Measurements from ENCODE around the gene PBX1. TPM values are rescaled to one million over a fixed set of nuclear protein-coding genes. Genes with fewer than 3 reads are reported as not detected.

The PBX1 gene
- total and polyA plus RNA-seq, 2 of the 4 experiments (the other 2 are of a cell fraction) = 13.9 to 17.9 TPM

DNA sequence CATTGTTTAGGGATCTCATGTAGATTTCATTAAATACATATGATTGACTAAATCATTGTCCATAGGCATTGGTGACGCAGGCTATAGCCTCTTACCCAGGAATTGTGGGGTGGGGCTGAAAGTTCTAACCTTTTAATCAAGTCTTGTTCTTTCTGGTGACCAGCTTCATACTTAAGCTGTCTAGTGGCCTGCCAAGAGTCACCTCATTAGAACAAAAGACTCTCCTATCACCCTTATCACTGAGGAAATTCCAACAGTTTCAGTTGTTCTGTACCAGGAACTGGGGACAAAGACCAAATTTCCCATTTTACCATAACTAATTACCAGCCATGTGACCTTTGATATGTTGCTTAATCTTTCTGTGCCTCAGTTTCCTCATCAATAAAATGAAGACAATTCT lies 298.5 kb downstream of the PBX1 start:
- no peak overlapping the region for H3K23ac ChIP-seq (ENCODE audit: low read depth, low read length)
- DNase-seq (no peak), ATAC-seq (ENCODE audit: low read depth) (no peak)
- CTCF ChIA-PET = no interaction called here
- WGBS, 2 experiments (ENCODE audit: extremely low coverage in 2 of 2, insufficient read length in 1 of 2) = no CpG with 5 or more reads among the region's 1 CpG
- H3K14ac ChIP-seq (replicated peaks; ENCODE audit: low read depth, low read length) = no peak overlapping the region
- in situ Hi-C loops (cut with MboI; ENCODE audit: low sequenced_read_pairs) (no loop called here), dilution Hi-C loops (cut with HindIII; ENCODE audit: low sequenced_read_pairs, unreplicated experiment) (no loop called here), intact Hi-C loops (cut with micrococcal nuclease) (no loop called here)
- H3K4me3 ChIP-seq (ENCODE audit: insufficient read depth, low read depth, low read length) = no peak overlapping the region
- no peak overlapping the region for H3K4me2 ChIP-seq (ENCODE audit: low read depth, low read length)
- no peak overlapping the region for H4K8ac ChIP-seq (ENCODE audit: low read depth in 2 of 2, low read length in 2 of 2)
- no peaks in the 10 kb centered on the region for H3K9me3 ChIP-seq (ENCODE audit: control insufficient read depth, insufficient read depth, low read length)
- no peak overlapping the region for H3K9ac ChIP-seq (ENCODE audit: low read depth, low read length)
- peaks cover 2% of the 10 kb centered on the region; the same call in 1 of the 2 replicates for H3K27me3 ChIP-seq (ENCODE audit: control insufficient read depth, insufficient read depth, low read length)
- H3K9me1 ChIP-seq (ENCODE audit: insufficient read depth, low read length) = no peaks in the 10 kb centered on the region
- H2AFZ ChIP-seq (replicated peaks; ENCODE audit: low read length, poor library complexity) = no peak overlapping the region
- no peak overlapping the region for H3K4ac ChIP-seq (ENCODE audit: low read depth, low read length)
- no peak overlapping the region for H2BK5ac ChIP-seq (ENCODE audit: low read depth, low read length, poor library complexity, severe bottlenecking)
- no peak overlapping the region for H2BK20ac ChIP-seq (ENCODE audit: low read depth, low read length)
- no peak overlapping the region for H3K18ac ChIP-seq (ENCODE audit: low read depth, low read length)
- H3K36me3 ChIP-seq (ENCODE audit: control insufficient read depth, insufficient read depth, low read length) = no peaks in the 10 kb centered on the region
- no peak overlapping the region for H2AK9ac ChIP-seq (replicated peaks; ENCODE audit: low read depth, low read length, poor library complexity)
- no peak overlapping the region for H2AK5ac ChIP-seq (ENCODE audit: low read depth, low read length)
- POLR2A ChIA-PET (ENCODE audit: unreplicated experiment) = no interaction called here
- H3K27ac ChIP-seq (ENCODE audit: insufficient read depth, low read length) = no peak overlapping the region
- TF ChIP-seq RFX5 (IDR thresholded peaks at IDR 0.05; ENCODE audit: low read depth, low read length) = no peak
- H4K20me1 ChIP-seq (ENCODE audit: insufficient read depth, low read length) = no peaks in the 10 kb centered on the region
- H3K4me1 ChIP-seq (ENCODE audit: control insufficient read depth, insufficient read depth, low read length) = no peaks in the 10 kb centered on the region; the same call in 1 of the 2 replicates
- H4K91ac ChIP-seq (ENCODE audit: insufficient read depth, low read depth, low read length) = no peak overlapping the region
- H3K56ac ChIP-seq (ENCODE audit: extremely low read depth, insufficient read depth, low read length) = no peak overlapping the region
- H2BK15ac ChIP-seq (ENCODE audit: low read depth, low read length) = no peak overlapping the region
- H3K79me1 ChIP-seq (ENCODE audit: low read depth in 1 of 2, low read length in 2 of 2) = no peaks in the 10 kb centered on the region
- H2BK120ac ChIP-seq (ENCODE audit: low read depth, low read length) = no peak overlapping the region
- BruUV-seq (replicated peaks) = no TSS peak
- H4K5ac ChIP-seq (ENCODE audit: low read depth, low read length) = no peak overlapping the region
